ENCODE measurements around the gene PREX1. TPM values are rescaled to one million over a fixed set of nuclear protein-coding genes. Genes with fewer than 3 reads are reported as not detected.

The PREX1 gene
- total RNA-seq, 4 donors from 2014 or later, result 29.5 to 121 (median 40.9) TPM

DNA sequence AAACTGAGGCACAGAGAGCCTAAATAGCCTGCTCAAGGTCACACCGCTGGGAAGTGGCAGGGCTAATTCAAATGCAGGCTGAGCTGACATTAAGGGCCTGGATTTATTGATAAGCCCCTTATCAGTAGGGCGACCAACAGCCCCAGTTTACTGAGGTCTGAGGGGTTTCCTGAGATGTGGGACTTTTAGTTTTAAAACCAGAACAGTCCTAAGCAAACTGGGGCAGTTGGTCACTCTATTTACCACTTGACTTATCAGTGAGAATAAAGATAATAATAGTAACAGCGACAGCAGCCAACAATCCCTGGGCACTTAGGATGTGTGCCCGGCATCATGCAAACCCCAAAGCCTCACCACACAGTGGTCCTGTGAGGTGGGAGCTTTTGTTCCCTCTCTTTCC is 27.6 kb downstream of the PREX1 start:
- no peak for ATAC-seq (ENCODE audit: low FRiP score)
- DNase-seq (ENCODE audit: low spot score), result no peak
- TF ChIP-seq, protein P1, sequence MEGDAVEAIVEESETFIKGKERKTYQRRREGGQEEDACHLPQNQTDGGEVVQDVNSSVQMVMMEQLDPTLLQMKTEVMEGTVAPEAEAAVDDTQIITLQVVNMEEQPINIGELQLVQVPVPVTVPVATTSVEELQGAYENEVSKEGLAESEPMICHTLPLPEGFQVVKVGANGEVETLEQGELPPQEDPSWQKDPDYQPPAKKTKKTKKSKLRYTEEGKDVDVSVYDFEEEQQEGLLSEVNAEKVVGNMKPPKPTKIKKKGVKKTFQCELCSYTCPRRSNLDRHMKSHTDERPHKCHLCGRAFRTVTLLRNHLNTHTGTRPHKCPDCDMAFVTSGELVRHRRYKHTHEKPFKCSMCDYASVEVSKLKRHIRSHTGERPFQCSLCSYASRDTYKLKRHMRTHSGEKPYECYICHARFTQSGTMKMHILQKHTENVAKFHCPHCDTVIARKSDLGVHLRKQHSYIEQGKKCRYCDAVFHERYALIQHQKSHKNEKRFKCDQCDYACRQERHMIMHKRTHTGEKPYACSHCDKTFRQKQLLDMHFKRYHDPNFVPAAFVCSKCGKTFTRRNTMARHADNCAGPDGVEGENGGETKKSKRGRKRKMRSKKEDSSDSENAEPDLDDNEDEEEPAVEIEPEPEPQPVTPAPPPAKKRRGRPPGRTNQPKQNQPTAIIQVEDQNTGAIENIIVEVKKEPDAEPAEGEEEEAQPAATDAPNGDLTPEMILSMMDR (IDR thresholded peaks at IDR 0.05), result no peak

GRCh38 chr20:48799328-48800105 is 28.3 kb downstream of the PREX1 start:
- ATAC-seq (ENCODE audit: low FRiP score) (no peak), DNase-seq (ENCODE audit: low spot score) (no peak)
- TF ChIP-seq, protein P1 (IDR thresholded peaks at IDR 0.05), result no peak

DNA sequence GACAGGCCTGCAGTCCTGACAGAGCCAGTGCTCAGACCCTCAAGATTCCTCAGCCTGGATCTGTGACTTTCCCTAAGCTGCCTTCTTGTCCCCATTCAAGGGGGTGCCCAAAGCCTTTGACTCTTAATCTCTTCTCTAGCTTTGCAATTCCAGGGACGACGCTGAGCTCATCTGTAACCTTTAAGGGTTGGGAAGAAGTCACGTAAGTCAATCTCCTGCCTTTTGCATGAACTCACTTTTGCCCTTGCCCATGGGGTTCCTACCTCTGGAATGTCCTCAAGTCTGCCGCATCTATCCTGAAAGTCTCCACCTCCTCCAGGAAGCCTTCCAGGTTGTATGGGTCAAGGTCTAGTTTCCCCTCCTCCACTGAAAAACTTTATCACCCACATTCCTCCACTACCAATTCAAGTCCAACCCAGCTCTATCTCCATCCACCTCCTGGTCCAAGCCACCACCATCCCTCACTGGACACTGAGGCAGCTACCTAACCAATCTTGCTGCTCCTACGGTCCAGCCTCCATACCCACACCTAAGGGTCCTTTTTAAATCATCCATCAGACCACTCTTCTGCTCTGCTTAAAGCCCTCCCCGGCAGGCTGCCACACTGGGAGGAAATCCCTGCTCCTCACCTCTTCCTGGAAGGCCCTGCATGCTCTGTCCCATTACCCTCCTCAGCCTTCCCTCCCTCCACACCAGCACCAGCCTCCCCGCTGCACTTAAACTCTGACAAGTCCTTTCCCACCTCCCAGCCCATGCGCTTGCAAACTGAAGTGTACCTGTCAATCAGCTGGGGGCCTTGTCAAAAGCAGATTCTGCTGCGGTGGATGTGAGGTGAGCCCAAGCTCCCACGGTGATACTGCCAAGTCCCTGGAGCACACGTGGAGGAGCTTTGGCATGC is 29.7 kb downstream of the PREX1 start:
- DNase-seq (ENCODE audit: low spot score) (no peak), ATAC-seq (ENCODE audit: low FRiP score) (no peak)
- TF ChIP-seq, protein P1 (IDR thresholded peaks at IDR 0.05), result no peak

DNA sequence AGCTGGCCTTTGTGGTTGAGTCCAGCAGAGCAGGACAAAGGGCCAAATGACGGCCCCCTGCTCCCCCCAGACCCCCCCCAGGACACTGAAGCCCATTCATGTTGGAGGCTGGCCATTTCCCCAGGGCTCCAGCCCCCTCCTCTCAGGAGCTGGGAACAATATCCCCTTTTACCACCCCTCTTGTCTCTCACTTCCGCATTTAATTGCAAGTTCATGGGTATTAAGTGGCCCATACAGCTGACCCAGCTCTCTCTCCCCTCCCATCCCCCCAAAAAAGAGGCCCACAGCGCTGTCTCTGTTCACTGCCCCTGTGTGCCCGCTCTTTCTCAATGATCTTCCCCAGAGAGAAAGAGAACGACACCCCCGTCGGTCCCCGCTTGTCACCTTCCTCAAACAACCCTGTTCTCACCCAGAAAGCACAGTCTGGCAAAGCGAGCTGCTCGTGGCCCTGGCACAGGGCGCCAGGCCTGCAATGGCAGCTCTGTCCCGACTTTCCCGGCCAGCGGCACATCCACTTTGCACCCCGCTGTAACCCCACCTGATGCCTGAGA is 30.4 kb downstream of the PREX1 start:
- TF ChIP-seq, protein P1 (IDR thresholded peaks at IDR 0.05), result no peak
- ATAC-seq (ENCODE audit: low FRiP score) (no peak), DNase-seq (ENCODE audit: low spot score) (no peak)

DNA sequence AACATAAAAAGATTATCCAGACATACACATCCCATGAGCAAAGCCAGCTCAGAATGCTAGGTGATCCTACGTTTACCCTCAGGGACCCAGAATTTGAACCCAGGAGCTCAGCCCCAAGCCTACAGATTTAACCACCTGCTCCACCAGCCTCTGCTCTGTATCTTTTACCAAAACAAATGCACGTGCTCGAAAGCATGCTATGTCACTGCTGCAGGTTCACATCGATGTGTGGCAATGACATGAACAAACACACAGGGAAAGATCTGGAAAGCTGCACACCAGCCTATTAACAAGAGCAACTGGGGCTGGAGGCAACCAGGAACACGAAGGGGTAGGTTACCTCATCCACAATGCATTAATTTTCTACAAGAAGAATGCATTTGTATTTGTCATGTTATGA is 32.1 kb downstream of the PREX1 start:
- ATAC-seq (ENCODE audit: low FRiP score) (no peak), DNase-seq (ENCODE audit: low spot score) (no peak)
- TF ChIP-seq, protein P1 (IDR thresholded peaks at IDR 0.05), result no peak

- TF ChIP-seq, protein P1 (IDR thresholded peaks at IDR 0.05), result no peak
- no peak for DNase-seq (ENCODE audit: low spot score)
- ATAC-seq (ENCODE audit: low FRiP score), result no peak
Measured at GRCh38 chr20:48794816-48795457, 32.9 kb downstream of the PREX1 start.
